IMR-90 (cell line): ENCODE measurements around the gene TBRG4. TPM values are rescaled to one million over a fixed set of nuclear protein-coding genes. Genes with fewer than 3 reads are reported as not detected.

Experiments used
- ATAC-seq: fragments of 200-7000 bp; cut with Tn5 transposase; 2 replicates; pipeline ENCODE4 v1.9.1; 2020; ENCODE audit warnings: low read depth, mild to moderate bottlenecking, moderate library complexity
- BruUV-seq: library from RNA; stranded (reverse); fragments of 400-500 nt; replicated peaks from 2 replicates; lab custom pipeline; 2021; lab: Mats Ljungman, UMichigan
- CTCF ChIA-PET: fragments of 300-600 bp; formaldehyde crosslinking; extraction: SDS; loops from one replicate; lab custom pipeline; 2021; ENCODE audit warnings: antibody characterized with exemption; lab: Yijun Ruan, JAX
- POLR2A ChIA-PET: fragments of 300-600 bp; sonication (Branson Sonifier 250); formaldehyde crosslinking; loops from one replicate; lab custom pipeline; 2022; ENCODE audit warnings: antibody characterized with exemption; ENCODE audit not compliant: unreplicated experiment; lab: Charles Lee
- DNase-seq: peaks from one replicate; pipeline ENCODE4 v3.0.0; 2013
- H2AFZ ChIP-seq: replicated peaks from 2 replicates; pipeline ENCODE3; 2013; ENCODE audit warnings: low read length, mild to moderate bottlenecking; ENCODE audit not compliant: poor library complexity
- H2AK5ac ChIP-seq: 2 replicates; pipeline ENCODE4 v1.6.1; 2013; ENCODE audit warnings: low read depth, low read length, inconsistent platforms
- H2AK9ac ChIP-seq: replicated peaks from 2 replicates; pipeline ENCODE3; 2013; ENCODE audit warnings: mild to moderate bottlenecking, low read depth, low read length, moderate library complexity; ENCODE audit not compliant: poor library complexity
- H2BK120ac ChIP-seq: 2 replicates; pipeline ENCODE4 v1.6.1; 2013; ENCODE audit warnings: low read depth, low read length, inconsistent platforms
- H2BK15ac ChIP-seq: 3 replicates; pipeline ENCODE4 v1.6.1; 2013; ENCODE audit warnings: low read depth, low read length, inconsistent platforms
- H2BK20ac ChIP-seq: 2 replicates; pipeline ENCODE4 v1.6.1; 2013; ENCODE audit warnings: low read depth, mild to moderate bottlenecking, inconsistent platforms, low read length, moderate library complexity
- H2BK5ac ChIP-seq: 2 replicates; pipeline ENCODE4 v1.6.1; 2013; ENCODE audit warnings: mild to moderate bottlenecking, low read depth, low read length, inconsistent platforms; ENCODE audit not compliant: poor library complexity, severe bottlenecking
- H3K14ac ChIP-seq: replicated peaks from 2 replicates; pipeline ENCODE4 v1.6.1; 2013; ENCODE audit warnings: low read depth, low read length, inconsistent platforms
- H3K18ac ChIP-seq: 2 replicates; pipeline ENCODE4 v1.6.1; 2013; ENCODE audit warnings: low read depth, low read length, control low read depth
- H3K23ac ChIP-seq: 2 replicates; pipeline ENCODE4 v1.6.1; 2013; ENCODE audit warnings: low read depth, low read length, inconsistent platforms
- H3K27ac ChIP-seq: 2 replicates; pipeline ENCODE4 v1.5.1; 2013; ENCODE audit warnings: mild to moderate bottlenecking, control low read depth, low read length; ENCODE audit not compliant: insufficient read depth
- H3K27me3 ChIP-seq: 2 replicates; pipeline ENCODE4 v1.6.1; 2013; ENCODE audit warnings: low read length; ENCODE audit not compliant: control insufficient read depth, insufficient read depth
- H3K36me3 ChIP-seq: 2 replicates; pipeline ENCODE4 v1.6.1; 2013; ENCODE audit warnings: low read length, mixed read lengths; ENCODE audit not compliant: control insufficient read depth, insufficient read depth
- H3K4ac ChIP-seq: 2 replicates; pipeline ENCODE4 v1.6.1; 2013; ENCODE audit warnings: low read depth, low read length, inconsistent platforms
- H3K4me1 ChIP-seq: 2 replicates; pipeline ENCODE4 v1.6.1; 2013; ENCODE audit warnings: low read length, mixed read lengths; ENCODE audit not compliant: control insufficient read depth, insufficient read depth
- H3K4me2 ChIP-seq: 2 replicates; pipeline ENCODE4 v1.6.1; 2013; ENCODE audit warnings: low read depth, mild to moderate bottlenecking, control low read depth, low read length, moderate library complexity
- H3K4me3 ChIP-seq: 2 replicates; pipeline ENCODE4 v1.5.1; 2013; ENCODE audit warnings: low read depth, mild to moderate bottlenecking, control low read depth, low read length, moderate library complexity; ENCODE audit not compliant: insufficient read depth
- H3K56ac ChIP-seq: 2 replicates; pipeline ENCODE4 v1.6.1; 2013; ENCODE audit warnings: low read length, inconsistent platforms; ENCODE audit not compliant: insufficient read depth; ENCODE audit errors: extremely low read depth
- H3K79me1 ChIP-seq, 2 experiments: 2 replicates each; pipeline ENCODE4 v1.6.1; 2013; ENCODE audit warnings: low read length in 2 of 2, inconsistent platforms in 1 of 2, low read depth in 1 of 2
- H3K9ac ChIP-seq: 2 replicates; pipeline ENCODE4 v1.6.1; 2013; ENCODE audit warnings: low read depth, low read length, control low read depth
- H3K9me1 ChIP-seq: 2 replicates; pipeline ENCODE4 v1.6.1; 2013; ENCODE audit warnings: low read length, inconsistent platforms; ENCODE audit not compliant: insufficient read depth
- H3K9me3 ChIP-seq: 2 replicates; pipeline ENCODE4 v1.6.1; 2013; ENCODE audit warnings: low read length; ENCODE audit not compliant: control insufficient read depth, insufficient read depth
- H4K20me1 ChIP-seq: 2 replicates; pipeline ENCODE4 v1.6.1; 2013; ENCODE audit warnings: low read length, inconsistent platforms; ENCODE audit not compliant: insufficient read depth
- H4K5ac ChIP-seq: 2 replicates; pipeline ENCODE4 v1.6.1; 2013; ENCODE audit warnings: mild to moderate bottlenecking, low read depth, low read length, control low read depth
- H4K8ac ChIP-seq, 2 experiments: 2 replicates each; pipeline ENCODE4 v1.6.1; 2013; ENCODE audit warnings: low read depth in 2 of 2, low read length in 2 of 2, control low read depth in 1 of 2, inconsistent platforms in 1 of 2
- H4K91ac ChIP-seq: 2 replicates; pipeline ENCODE4 v1.6.1; 2013; ENCODE audit warnings: low read depth, low read length, inconsistent platforms; ENCODE audit not compliant: insufficient read depth
- WGBS, 2 experiments: methylation state at CpG; one replicate each; pipeline versions ENCODE4 v1.1.5 to v1.1.7; 2013; ENCODE audit warnings: missing lambda C conversion rate in 2 of 2; ENCODE audit not compliant: insufficient read length in 1 of 2; ENCODE audit errors: extremely low coverage in 2 of 2; 5-methylcytosine and 5-hydroxymethylcytosine counted together
- dilution Hi-C: fragments of 300-500 bp; cut with HindIII; formaldehyde crosslinking; loops from one replicate; pipeline ENCODE4 v1.14.3; 2018; ENCODE audit warnings: low sequenced_read_pairs; ENCODE audit not compliant: unreplicated experiment
- in situ Hi-C: fragments of 300-500 bp; cut with MboI; formaldehyde crosslinking; loops from 3 replicates; pipeline ENCODE4 v1.14.3; 2019; ENCODE audit warnings: low sequenced_read_pairs, inconsistent platforms, mixed read lengths
- intact Hi-C: fragments of 100-400 bp; cut with micrococcal nuclease; formaldehyde crosslinking; loops from 2 replicates; pipeline ENCODE4 v1.10.0; 2022
- polyA plus RNA-seq, 3 experiments: library from polyadenylated mRNA; depleted of rRNA; stranded (reverse); fragments of >200 nt; gene quantifications; 2 replicates each; pipeline ENCODE4 v1.2.3, GENCODE V29; 2012; ENCODE audit warnings: low replicate concordance in 1 of 3
- total RNA-seq: library from RNA; depleted of rRNA; stranded (reverse); fragments of >200 nt; gene quantifications from 2 replicates; pipeline ENCODE4 v1.2.3, GENCODE V29; 2012
- TF ChIP-seq, protein P1 (sequence below): fragments of 150-350 bp; IDR thresholded peaks from 2 replicates; pipeline ENCODE4 v1.6.1; 2016; ENCODE audit warnings: low read depth, mild to moderate bottlenecking, low read length, moderate library complexity, borderline replicate concordance

Gene TBRG4
- total and polyA plus RNA-seq, 2 of the 4 experiments (the other 2 are of a cell fraction) = 71.6 to 77.6 TPM

DNA sequence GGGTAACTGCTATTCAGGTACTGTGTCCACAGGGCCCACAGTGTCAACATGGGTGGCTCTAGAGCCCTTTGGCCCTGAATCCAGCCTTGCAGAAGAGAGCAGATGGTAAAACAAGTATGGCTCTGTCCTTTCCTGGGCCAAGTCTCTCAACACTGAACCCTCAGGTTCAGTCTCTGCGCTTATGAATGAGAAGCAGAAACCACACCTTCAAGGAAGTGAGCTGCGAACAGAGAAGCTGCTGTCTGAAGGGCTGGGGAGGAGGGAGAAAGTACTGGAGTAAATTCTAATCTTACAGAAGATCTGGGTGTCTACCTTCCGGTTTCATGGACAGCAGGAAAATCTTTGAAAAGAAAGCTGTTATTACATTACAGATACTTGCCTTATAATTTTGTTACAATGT is 4.1 kb downstream of the TBRG4 start:
- ChIA-PET POLR2A (no interaction called here), CTCF (no interaction called here)
- in situ Hi-C loops (no loop called here), dilution Hi-C loops (no loop called here), intact Hi-C loops (no loop called here)
- Histone ChIP-seq H2BK20ac (no peak overlapping the region), H2AK9ac (no peak overlapping the region), H2BK15ac (no peak overlapping the region), H3K79me1 (peaks cover 44 to 59% of the 10 kb centered on the region in 2 experiments), H3K36me3 (peaks cover 61% of the 10 kb centered on the region), H3K23ac (no peak overlapping the region), H3K9ac (no peak overlapping the region), H2BK120ac (no peak overlapping the region), H3K56ac (no peak overlapping the region), H3K4me2 (no peak overlapping the region), H3K4ac (no peak overlapping the region), H3K4me1 (peaks cover 3% of the 10 kb centered on the region; the same call in 1 of the 2 replicates), H4K5ac (no peak overlapping the region), H3K14ac (no peak overlapping the region), H3K9me3 (no peaks in the 10 kb centered on the region), H2AK5ac (no peak overlapping the region), H2BK5ac (no peak overlapping the region), H4K91ac (no peak overlapping the region), H4K20me1 (peaks cover 31% of the 10 kb centered on the region), H3K18ac (no peak overlapping the region), H3K9me1 (no peaks in the 10 kb centered on the region), H3K27ac (no peak overlapping the region), H4K8ac (no peak overlapping the region), H2AFZ (no peak overlapping the region), H3K27me3 (no peaks in the 10 kb centered on the region), H3K4me3 (no peak overlapping the region)
- WGBS, 2 experiments = no CpG with 5 or more reads among the region's 3 CpGs
- no TSS peak for BruUV-seq
- TF ChIP-seq, protein P1, sequence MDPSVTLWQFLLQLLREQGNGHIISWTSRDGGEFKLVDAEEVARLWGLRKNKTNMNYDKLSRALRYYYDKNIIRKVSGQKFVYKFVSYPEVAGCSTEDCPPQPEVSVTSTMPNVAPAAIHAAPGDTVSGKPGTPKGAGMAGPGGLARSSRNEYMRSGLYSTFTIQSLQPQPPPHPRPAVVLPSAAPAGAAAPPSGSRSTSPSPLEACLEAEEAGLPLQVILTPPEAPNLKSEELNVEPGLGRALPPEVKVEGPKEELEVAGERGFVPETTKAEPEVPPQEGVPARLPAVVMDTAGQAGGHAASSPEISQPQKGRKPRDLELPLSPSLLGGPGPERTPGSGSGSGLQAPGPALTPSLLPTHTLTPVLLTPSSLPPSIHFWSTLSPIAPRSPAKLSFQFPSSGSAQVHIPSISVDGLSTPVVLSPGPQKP = no peak
- DNase-seq (no peak), ATAC-seq (no peak)
